GM18502 (cell line): ENCODE measurements around the gene CISD3.

ENCODE experiments used
- ATAC-seq: cut with Tn5 transposase; IDR thresholded peaks from one replicate; pipeline ENCODE4 v1.9.1; 2021; ENCODE audit warnings: mild to moderate bottlenecking; ENCODE audit not compliant: unreplicated experiment, poor library complexity

The CISD3 gene

DNA sequence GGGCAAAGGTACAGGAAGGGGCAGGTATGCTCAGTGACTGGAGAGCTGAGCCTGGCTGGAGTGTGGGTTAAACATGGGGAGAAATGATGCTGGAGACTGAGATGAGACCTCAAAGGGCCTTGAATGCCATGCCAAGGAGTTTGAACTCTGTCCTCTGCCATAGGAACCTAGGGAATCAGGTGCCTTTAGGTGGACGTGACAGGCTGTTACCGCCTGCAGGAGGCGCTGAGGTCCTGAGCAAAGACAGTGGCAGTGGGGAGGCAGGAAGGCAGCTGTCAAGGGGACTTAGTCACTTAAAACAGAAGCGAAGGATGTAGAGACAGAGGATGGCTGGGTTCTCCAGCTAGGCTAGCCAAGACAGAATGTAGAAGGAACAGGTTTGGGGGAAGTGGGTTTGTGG lies 31.5 kb downstream of the CISD3 start:
- ATAC-seq = no peak

DNA sequence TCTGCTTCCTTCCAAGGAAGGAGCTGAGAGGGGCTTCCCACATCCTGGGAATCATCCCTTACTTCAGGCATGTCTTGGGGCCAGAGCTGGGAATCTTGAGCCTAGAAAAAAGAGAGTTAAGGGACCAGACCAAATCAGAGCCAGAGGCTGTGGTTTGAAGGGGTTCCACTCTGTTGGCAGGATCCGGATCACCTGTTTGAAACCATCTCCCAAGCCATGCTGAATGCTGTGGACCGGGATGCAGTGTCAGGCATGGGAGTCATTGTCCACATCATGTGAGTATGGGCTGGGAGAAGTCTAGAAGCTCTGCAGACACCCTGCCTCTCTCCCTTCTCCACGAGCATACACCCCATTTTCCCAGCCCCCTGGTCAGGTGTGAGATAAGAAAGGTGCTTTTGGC lies 32.1 kb downstream of the CISD3 start:
- ATAC-seq = no peak

GRCh38 chr17:38766341-38766740 lies 36.2 kb downstream of the CISD3 start:
- ATAC-seq = no peak

DNA sequence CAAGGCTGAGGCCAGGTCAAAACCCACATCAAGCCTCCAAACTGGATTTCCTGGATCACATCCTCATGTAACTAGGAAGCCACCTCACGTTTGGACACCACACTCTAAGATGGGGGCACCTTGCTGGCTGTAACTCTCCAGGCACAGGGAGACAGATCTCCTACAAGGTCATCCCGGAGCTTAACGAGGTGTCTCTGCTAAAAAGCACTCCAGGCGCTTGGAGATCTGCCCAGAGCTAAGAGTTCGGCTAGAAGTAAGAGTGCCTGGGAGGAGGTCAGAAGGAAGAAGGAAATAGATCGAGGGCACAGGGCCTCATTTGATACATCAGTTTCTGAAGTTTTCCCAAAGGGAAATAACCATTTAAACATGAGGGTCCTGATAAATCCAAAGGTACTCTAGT lies 38.3 kb downstream of the CISD3 start:
- ATAC-seq = no peak

DNA sequence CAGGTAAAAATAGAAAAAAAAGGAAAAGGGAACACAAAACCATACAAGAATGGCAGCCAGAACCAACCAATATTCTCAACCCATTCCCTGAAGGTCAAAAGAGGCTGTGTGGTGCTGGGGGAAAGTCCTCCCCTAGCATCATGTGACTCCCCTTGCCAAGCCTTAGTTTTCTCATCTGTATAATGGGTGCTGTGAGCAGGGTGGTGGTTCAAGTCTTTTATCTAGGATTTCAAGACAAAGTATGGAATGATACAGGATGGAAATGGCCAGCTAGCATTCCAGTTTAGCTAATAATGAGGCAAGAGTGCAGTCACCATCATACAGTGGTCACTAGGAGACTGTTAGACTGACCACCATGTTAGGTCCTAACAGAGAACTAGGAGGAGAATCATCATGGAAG lies 43.1 kb downstream of the CISD3 start:
- no peak for ATAC-seq

DNA sequence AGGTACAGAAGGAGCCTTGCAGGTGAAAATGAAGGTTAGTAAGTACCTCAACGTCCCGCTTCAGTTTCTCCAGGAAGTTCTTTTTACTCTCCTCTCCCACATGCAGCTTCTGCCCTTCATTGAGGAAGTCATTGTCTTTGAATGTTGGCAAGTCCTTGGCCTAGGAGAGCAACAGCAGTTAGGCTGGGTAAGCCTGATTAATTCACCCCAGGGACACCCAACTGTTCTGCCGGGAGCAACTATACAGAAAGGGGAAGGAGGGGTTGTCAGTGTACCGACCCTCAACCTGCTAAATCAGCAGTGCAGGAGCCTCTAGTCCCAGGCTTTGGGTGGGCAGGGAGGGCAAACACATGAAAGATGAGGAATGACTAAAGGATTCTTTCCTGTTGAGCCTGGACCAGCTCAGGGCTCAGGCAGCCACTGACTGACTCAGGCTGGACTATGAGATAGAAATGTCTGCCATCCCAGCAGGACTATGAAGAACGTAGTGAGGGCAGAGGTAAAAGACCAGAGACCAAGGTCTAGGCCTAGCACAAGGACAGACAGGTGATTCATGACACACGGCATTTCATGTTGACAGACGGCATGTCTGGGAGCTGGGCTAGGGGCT lies 47.6 kb downstream of the CISD3 start:
- ATAC-seq = no peak

GRCh38 chr17:38779965-38780752 lies 50.0 kb downstream of the CISD3 start:
- no peak for ATAC-seq

GRCh38 chr17:38783227-38783626 lies 53.1 kb downstream of the CISD3 start:
- no peak for ATAC-seq
